ENCODE measurements around the gene POM121.
A peak's percentile ranks its signal among the peaks of the same experiment; 100 is the strongest.
"Not testable (repeated sequence)": the region's sequence is repeated elsewhere in the genome, so short reads cannot be mapped to it uniquely, and the experiment has no call there.

Gene POM121

DNA sequence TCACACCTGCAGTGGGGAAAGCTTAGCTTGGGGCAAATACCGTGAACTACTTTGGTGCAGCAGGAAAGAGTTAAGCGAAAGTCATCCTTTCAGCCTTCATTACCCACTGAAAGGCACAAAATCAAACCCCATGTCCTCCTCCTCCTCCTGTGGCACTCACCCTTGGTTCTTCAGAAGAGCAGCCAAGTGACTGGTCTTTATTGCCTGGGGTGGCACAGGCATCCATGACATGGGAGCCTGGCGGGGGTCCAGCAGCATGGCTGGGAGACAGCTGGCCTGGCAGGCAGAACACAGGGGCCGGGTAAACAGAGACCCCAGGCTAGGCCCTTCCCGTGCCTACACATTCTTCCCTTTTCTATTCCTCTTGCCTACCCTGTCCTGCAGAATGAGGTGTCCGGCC is 24.8 kb downstream of the POM121 start:
- not testable (repeated sequence) for DNase-seq (ENCODE audit: low read depth)

DNA sequence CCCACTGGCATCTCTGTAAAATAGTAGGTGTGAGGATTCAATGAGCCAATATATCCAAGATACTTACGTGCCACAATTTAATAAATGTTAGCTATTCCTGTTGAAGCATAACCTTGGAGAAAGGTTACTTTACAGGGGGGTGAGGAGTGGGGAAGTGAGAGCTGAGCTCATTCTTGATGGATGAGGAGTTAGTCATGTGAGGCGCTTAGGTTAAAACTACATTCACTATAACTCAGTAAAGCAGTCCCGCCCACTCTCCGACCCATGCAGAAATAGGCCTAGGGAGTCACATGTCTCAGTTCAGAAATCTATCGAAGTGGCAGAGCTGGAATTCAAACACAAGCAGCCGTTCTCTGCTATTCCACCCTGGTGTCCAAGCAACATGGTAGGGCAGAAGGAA is 25.5 kb downstream of the POM121 start:
- not testable (repeated sequence) for DNase-seq (ENCODE audit: low read depth)

DNA sequence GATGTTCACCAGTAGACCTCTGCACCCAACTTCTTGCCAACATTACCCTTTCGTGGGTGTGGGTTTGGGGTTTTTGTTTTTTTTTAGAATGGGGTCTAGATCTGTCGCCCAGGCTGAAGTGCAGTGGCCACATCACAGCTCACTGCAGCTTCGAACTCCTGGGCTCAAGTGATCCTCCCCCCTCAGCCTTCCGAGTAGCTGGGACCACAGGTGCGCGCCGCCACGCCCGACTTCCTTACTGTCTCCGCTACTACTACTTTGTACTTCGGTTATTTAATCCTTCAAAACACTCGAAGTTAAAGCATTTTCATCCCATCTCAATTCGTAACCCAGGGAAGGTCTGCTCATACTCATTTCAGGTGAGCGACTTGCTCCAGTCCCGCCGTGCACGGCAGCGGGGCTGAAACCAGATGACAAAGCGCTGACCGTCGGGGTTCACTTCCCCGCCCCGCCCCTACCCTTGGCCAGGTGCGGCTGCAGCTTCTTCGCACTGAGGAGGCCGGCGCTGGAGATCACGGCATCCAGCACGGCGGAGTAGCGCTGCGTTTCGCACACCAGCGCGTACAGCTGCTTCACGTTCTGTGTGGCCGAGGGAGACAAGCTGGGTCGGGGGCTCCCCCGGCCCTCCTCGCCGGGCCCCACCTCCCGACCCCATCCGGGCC is 29.1 kb downstream of the POM121 start:
- DNase-seq (ENCODE audit: low read depth), result not testable (repeated sequence)

DNA sequence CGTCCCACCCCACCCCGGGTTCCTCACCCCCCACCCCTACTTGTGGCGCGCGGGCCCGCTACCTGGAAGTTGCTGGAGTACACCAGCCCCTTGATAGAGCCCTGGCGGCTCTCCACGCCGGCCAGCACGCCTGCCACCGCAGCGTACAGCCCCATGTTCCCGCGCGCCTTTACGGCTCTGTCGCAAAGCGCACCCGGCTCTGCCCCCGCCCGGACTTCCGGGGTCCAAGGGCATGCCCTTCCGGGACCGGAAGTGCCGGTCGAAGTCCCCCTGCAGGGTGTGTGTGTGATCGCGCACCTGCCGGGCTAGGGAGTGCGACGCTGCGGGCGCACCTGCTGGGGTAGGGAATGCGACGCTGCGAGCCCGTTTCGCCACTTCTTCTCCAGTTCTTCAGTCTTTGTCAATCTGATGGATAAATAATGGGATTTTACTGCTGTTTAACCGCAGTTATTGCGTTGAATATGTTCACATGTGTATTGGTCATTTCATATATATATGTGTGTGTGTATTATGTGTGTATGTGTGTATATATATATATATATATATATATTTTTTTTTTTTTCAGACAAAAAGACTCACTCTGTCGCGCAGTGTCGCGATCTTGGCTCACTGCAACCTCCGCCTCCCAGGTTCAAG is 29.8 kb downstream of the POM121 start:
- peak; percentile 3 for DNase-seq (ENCODE audit: low read depth)

DNA sequence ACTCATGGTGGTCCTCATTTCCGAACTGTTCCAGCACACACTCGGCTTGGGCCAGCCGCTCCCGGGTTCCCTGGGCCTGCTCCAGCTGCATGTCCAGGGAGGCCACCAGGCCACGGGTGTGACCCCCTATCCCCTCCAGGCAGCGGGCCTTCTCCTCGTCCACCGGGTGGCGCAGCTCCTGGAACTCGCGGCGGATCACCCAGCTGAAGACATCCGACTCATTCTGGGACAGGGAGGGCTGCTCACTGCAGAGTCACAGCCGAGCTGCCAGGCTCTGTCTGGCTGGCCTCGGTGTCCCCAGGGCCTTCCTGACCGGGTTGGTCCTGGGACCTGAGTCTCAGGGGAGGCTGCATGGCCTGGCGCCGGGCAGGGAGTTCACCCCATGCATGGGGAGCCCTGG is 35.1 kb downstream of the POM121 start:
- not testable (repeated sequence) for DNase-seq (ENCODE audit: low read depth)

DNA sequence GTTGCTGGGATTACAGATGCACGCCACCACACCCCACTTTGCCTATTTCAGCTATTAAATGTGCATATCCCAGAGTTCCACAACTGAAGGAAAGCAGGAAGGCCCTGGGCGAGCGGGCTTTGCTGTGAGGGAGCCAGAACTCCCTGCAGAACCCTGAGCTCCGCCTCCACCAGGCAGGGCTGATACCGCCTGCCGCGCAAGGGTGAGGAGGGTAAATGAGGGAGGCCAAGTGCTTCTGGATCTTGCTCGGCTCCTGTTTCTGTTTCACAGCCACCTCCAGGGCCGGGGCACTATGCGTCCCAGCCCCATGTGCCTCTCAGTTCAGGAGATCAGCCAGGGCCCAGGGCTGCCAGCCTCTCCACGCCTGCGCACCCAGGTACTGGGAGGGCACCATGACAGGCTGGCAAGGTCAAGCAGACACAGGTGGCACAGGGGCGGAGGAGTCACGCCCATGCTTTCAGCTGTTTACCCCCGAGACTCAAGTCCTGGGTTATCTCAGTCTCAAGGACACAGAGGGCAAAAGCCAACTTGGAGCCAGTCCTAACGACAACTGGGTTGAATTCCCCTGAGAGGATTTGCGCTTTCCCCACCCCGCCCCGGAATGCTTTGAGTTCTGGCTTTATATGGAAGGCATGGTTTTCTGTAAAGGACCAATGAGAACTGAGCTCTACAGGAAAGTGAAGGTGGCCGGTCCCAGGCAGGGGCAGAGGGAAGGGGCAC is 35.9 kb downstream of the POM121 start:
- DNase-seq (ENCODE audit: low read depth), result not testable (repeated sequence)

DNA sequence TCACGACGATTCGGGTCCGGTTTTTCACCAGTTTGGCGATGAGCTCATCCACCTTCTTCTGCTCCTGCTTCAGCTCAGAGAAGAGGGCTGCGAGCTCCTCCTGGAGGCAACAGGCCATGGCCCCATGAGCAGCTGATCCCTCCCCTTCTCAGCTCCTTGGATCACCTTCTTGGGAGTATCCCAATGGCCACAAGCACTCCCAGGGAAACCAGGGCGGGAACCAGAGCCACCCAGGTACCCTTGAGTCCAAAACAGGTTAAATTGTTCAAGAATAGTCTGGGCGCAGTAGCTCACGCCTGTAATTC is 36.4 kb downstream of the POM121 start:
- not testable (repeated sequence) for DNase-seq (ENCODE audit: low read depth)

DNA sequence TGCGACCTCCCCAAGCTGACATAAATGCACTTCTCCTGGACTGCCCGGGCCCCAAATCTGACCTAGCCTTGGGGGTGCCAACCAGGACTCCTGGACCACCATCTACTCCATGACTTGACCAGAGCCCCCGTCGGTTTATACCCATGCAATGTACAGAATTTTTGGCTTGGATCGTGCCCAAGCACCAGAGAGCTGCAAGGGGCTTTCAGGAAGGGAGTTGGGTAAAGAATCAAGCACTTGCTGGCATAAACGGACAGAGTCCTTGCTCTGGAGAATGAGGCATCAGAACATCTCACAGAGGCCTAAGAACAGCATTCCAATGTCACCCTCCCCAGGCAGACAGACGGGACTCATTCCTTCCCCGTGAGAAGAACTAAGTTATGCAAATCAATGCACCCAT is 38.2 kb downstream of the POM121 start:
- not testable (repeated sequence) for DNase-seq (ENCODE audit: low read depth)

DNA sequence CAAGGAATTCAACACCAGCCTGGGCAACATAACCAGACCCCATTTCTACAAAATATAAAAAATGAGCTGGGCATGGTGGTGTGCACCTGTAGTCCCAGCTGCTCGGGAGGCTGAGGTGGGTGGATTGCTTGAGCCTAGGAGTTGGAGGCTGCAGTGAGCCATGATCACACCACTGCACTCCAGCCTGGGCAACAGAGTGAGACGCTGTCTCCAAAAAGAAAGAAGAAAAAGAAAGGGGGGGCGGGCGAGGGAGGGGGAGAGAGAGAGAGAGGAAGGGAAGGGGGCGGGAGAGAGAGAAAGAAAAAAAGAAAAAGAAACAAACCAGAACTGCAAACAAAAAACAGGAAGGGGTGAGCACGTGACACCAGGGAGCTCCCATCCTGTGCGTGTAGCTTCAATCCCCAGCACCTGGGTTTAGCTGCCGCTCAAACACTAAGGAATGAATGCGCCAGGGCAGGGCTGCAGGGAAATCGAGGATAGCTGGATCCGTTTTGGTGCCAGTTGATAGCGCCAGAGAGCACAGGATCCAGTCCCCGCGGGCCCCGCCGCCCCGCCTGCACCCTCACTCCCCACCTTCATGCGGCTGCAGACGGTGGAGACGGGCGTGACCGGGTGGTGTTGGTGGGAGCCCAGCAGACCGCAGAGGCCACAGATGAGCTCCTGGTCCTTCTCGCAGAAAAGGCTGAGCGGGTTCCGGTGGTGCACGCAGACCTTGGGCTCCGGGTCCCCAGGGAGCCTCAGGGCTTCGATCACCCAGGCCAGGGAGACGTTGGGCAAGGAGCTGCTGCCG is 40.5 kb downstream of the POM121 start:
- not testable (repeated sequence) for DNase-seq (ENCODE audit: low read depth)

DNA sequence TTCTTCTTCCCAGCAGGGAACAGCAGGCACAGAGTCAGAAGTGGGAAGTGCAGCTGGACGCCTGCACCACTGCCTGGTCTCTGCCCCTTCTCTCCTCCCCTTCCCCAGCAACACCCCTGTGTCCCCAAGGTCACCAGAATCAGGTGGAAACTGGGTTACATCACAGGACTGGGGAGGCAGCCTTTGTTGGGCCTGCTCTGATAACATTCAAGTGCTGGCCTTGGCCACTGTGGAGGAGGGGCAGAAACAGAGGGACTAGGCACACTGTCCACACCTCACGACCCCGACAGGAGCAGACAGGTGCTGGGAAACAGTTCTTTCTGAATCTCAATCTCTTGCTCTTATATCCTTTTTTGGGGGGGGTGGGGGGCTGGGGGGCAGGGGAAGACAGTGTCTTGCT is 42.0 kb downstream of the POM121 start:
- not testable (repeated sequence) for DNase-seq (ENCODE audit: low read depth)

DNA sequence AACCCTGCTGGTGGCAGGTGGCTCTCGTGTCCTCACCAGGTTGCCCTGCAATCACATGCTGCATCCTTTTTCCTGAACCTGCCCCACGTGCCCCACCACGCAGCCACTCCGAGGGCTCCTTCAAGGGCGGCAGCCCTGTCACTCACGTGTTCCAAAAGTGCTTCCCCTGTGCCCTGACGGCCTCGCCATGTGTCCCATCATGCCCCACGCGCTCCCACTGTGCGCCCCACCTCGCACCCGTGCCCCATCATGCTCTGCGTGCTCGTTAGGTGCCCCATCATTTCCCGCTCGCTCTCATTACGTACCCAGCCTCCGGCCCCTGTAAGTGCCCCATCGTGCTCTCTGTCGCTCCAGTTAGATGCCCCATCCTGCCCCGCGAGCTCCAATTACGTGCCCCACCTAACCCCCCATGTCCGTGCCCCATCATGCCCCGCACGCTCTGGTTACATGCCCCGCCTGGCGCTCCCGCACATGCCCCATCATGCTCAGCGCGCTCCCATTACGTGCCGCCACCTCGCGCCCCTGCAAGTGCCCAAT is 44.2 kb downstream of the POM121 start, which contains the start of gene TRIM74:
TSS of gene TRIM74 (minus strand) at position 487 of the 537 bp plus-strand sequence. CDS start 3,309 bp downstream, outside the sequence.
- DNase-seq (ENCODE audit: low read depth), result not testable (repeated sequence)

DNA sequence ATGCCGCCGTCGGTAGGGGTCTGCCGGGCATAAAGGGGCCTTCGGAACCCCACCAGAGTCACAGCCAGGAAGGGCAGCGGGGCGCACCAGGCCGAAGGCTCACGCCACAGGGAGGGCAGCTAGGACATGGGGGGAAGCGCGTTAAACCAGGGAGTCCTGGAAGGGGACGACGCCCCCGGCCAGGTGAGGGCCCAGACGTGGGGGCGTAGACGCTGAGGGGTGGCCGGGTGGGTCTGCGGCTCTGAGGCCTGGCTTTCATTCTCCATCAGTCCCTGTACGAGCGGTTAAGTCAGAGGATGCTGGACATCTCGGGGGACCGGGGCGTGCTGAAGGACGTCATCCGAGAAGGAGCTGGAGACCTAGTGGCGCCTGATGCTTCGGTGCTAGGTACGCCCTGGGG is 44.8 kb downstream of the POM121 start:
- DNase-seq (ENCODE audit: low read depth), result not testable (repeated sequence)

DNA sequence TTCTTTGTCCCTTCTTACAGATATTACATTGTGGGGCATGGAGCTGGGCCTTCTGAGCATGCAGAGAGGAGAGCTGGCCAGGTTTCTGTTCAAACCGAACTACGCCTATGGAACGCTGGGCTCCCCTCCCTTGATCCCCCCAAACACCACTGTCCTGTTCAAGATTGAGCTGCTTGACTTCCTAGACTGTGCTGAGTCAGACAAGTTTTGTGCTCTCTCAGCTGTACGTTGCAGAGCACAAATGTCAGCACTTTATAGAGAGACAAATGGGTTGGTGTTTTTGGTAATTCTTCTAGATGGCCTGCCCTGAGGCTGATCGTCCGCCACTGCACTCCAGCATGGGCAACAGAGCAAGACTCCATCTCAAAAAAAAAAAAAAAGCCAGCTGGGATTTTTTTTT is 46.6 kb downstream of the POM121 start:
- DNase-seq (ENCODE audit: low read depth), result not testable (repeated sequence)

DNA sequence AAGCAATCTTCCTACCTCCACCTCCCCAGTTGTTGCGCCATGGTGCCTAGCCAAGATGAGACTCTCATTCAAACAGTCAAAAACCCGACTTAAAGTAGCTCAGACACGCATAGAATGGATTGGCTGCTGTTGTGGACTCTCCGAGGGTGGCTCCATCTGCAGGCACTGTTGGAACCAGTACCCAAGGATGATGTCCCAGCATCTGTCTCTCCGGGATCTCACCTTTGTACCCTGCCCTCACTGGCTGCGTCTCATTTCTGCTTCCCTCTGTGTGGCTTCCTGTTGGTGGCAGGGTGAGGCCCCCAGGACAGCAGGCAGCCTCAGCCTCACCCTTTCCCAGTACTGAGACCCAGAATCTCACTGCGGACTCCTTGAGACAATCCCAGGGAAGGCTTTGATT is 49.9 kb downstream of the POM121 start:
- not testable (repeated sequence) for DNase-seq (ENCODE audit: low read depth)

DNA sequence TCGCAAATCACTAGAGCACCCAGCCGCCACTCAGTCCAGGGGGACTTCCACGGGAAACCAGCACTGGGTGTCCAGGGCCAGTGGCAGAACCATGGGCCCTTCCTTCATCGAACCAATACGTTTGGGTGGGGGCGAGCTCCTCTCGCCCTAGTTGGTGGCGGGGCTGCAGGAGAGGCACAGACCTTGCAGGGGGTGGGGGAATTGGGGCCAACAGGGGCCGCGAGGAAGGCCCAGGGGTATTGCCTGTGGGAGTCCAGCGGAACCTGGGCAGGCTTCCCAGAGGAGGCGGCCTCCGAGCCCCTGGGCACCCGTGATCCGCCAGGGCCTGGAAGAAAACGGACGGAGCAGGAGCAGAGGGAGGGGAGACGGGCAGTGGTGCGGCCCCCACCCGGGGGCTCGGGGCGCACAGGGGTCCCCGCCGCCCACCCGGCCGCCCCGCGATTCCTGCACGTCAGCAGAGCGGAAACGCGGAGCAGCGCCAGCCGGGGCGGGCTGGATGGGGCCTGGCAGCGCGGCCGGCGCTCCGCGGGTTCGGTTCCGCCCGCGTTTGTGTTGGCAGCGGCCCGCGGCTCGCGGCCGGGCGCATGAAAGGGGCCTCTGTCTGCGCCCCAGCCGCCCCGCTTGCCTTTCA is 50.9 kb downstream of the POM121 start:
- not testable (repeated sequence) for DNase-seq (ENCODE audit: low read depth)

DNA sequence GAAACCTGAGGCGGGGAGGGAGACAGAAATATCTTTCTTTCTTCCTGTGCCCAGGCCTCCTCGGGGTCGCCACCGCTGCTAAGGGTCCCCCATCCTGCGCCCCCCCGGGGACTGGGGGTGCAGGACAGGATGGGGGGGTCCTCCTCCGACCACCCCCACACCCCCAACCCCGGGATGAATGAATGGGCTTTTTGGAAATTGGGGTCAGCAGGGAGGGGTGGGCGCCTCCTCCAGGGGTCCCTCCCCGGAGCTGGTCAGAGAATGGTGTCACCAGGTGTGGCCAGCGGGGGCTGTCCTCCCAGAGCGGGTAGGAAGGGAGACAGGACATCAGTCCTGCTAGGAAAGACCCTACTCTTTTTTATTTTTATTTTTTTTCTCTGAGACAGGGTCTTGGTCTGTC is 51.5 kb downstream of the POM121 start:
- DNase-seq (ENCODE audit: low read depth), result not testable (repeated sequence)

DNA sequence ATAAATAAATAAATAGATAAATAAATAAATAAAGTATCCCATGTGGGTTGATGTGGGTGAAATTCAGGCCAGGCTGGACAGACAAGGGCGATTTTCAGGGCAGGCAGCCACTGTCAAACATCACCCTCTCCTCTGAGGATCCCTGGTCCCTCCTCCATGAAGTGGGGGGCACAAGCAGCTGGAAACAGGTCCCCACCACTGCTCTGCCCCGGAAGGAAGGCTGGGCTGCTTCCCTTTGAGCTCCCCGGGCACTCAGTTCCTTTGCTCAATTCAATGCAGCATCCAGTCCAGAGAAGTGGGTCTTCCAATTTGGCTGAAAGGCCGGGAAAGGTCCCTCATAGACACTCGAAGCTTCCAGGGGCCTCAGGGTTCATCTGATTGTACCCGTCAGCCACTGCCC is 55.5 kb downstream of the POM121 start:
- not testable (repeated sequence) for DNase-seq (ENCODE audit: low read depth)

DNA sequence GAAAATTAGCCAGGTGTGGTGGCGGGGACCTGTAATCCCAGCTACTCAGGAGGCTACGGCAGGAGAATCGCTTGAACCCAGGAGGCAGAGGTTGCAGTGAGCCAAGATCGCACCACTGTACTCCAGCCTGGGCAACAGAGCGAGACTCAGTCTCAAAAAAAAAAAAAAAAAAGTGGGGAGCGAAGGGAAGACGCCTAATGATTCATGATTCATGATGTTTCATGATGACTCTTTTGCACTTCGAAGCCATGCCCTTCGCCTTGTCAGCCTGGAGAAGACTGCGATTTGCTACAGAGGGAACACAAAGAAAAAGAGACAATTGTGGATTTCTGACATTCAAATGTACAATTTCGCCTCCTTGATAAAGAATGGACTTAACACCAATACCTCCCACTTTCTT is 57.2 kb downstream of the POM121 start:
- DNase-seq (ENCODE audit: low read depth), result not testable (repeated sequence)

DNA sequence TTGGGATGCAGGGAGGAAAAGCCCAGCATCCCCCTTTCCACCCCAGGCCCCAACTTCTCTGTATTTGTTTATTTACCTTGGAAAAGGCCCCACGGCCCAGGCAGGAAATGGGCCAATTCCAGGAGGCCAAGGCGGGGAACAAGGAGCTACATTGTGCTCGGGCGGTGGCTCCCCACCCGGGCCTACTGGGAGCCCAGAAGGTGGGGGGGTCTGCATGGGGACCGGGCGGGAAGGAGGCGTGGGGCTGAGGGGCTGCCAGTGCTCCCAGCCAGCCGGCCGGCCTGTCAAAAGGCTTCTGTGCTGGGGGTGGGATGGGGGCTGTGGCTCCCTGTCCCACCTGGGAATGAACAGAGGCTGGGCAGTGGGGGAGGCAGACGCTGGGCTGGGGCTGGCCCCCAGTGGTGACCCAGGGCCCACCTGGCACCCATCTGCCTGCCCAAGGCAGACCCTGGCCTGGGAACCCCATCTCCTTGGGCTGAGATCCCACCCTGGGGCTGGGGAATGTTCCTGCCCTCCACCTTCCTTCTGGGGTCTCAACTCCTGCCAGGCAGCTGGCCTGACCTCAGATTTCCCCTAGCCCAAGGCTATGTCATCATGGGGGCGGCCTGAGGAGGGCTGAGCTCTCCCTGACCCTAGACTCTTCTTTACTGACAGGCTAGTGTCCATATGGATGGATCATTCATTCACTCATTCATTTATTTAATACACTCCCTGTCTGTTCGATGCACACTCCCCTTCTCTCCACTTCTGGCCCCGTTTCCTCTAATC is 65.4 kb downstream of the POM121 start:
- DNase-seq (ENCODE audit: low read depth), result not testable (repeated sequence)

DNA sequence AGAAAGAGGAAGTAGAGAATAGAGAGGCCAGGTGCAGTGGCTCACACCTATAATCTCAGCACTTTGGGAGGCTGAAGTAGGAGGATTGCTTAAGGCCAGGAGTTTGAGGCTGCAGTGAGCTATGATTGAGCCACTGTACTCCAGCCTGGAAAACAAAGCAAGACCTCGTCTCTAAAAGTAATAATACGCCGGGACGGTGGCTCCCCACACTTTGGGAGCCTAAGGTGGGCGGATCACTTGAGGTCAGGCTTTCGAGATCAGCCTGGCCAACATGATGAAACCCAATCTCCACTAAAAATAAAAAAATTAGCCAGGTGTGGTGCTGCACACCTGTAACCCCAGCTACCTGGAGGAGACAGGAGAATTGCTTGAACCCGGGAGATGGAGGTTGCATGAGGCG is 70.6 kb downstream of the POM121 start:
- DNase-seq (ENCODE audit: low read depth), result not testable (repeated sequence)

DNA sequence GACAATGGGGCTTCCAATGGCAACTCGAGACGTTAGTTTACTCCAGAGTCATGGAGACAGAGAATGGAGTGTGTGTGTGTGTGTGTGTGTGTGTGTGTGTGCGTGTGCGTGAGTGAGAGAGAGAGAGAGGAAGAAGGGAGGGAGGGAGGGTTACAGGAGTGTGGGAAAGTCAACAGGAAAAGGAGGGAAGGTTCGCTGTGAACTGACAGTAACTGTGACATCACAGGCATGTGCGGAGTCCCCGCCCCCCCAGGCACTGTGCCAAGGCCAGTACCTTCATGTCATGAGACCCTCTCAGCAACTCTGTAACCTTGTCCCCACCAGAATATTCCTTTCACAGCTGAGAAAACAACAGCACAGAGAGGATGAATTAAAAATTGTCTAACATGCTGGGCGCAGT is 72.6 kb downstream of the POM121 start:
- DNase-seq (ENCODE audit: low read depth), result not testable (repeated sequence)

All from T-helper 22 cell (primary cell).